Measurements from ENCODE around the gene ATOSA. TPM values are rescaled to one million over a fixed set of nuclear protein-coding genes. Genes with fewer than 3 reads are reported as not detected.

The ATOSA gene
- polyA plus RNA-seq, 1 experiment, result 23.9 TPM

- no peaks in the 10 kb centered on the region; the same call in 1 of the 2 replicates for H3K9me3 ChIP-seq (ENCODE audit: control insufficient read depth, insufficient read depth, low read length)
- H3K27me3 ChIP-seq (ENCODE audit: control insufficient read depth, insufficient read depth, low read length), result no peaks in the 10 kb centered on the region
- TF ChIP-seq, protein P1, sequence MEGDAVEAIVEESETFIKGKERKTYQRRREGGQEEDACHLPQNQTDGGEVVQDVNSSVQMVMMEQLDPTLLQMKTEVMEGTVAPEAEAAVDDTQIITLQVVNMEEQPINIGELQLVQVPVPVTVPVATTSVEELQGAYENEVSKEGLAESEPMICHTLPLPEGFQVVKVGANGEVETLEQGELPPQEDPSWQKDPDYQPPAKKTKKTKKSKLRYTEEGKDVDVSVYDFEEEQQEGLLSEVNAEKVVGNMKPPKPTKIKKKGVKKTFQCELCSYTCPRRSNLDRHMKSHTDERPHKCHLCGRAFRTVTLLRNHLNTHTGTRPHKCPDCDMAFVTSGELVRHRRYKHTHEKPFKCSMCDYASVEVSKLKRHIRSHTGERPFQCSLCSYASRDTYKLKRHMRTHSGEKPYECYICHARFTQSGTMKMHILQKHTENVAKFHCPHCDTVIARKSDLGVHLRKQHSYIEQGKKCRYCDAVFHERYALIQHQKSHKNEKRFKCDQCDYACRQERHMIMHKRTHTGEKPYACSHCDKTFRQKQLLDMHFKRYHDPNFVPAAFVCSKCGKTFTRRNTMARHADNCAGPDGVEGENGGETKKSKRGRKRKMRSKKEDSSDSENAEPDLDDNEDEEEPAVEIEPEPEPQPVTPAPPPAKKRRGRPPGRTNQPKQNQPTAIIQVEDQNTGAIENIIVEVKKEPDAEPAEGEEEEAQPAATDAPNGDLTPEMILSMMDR (IDR thresholded peaks at IDR 0.05; ENCODE audit: low read depth, low read length), result no peak
- H3K27ac ChIP-seq (ENCODE audit: low read depth, low read length), result no peak overlapping the region
- ChIA-PET CTCF (interaction anchor here (0.6 kb wide), 1 partner anchor 271 kb away, joined by 3 read pairs; no protein-coding TSS in a partner anchor), POLR2A (interaction anchor here (0.6 kb wide), 1 partner anchor 937 kb away, joined by 4 read pairs; no protein-coding TSS in a partner anchor)
- no peak overlapping the region for H3K4me3 ChIP-seq (ENCODE audit: low read depth, low read length)
- no peak for DNase-seq (ENCODE audit: low read depth, low spot score)
Observed at GRCh38 chr15:52674831-52675230, 4.4 kb downstream of the ATOSA start.

DNA sequence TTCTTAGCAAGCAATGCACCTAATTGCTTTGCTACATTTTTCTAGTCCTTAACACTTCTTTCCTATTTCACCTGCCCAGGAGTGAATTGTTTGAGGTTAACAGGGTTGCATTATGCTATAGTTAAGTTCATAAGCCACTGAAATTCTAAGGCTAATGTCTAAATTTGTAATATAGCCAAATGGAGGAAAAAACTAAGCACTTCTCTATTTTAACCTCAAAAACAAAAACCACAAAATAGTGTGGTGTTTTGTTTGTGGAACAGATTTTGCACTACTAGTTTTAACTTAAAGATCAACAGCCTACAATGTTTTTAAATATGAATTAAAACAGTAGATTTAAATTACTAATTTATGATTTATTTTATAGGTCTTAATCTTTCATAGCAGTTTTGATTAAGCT, 5.5 kb downstream of the ATOSA start:
- H3K27me3 ChIP-seq (ENCODE audit: control insufficient read depth, insufficient read depth, low read length), result no peaks in the 10 kb centered on the region
- H3K9me3 ChIP-seq (ENCODE audit: control insufficient read depth, insufficient read depth, low read length), result no peaks in the 10 kb centered on the region; the same call in 1 of the 2 replicates
- TF ChIP-seq, protein P1 (IDR thresholded peaks at IDR 0.05; ENCODE audit: low read depth, low read length), result no peak
- no peak for DNase-seq (ENCODE audit: low read depth, low spot score)
- ChIA-PET CTCF (no interaction called here), POLR2A (no interaction called here)
- H3K4me3 ChIP-seq (ENCODE audit: low read depth, low read length), result no peak overlapping the region
- no peak overlapping the region for H3K27ac ChIP-seq (ENCODE audit: low read depth, low read length)

- DNase-seq (ENCODE audit: low read depth, low spot score), result no peak
- Histone ChIP-seq H3K27me3 (ENCODE audit: control insufficient read depth, insufficient read depth, low read length) (no peaks in the 10 kb centered on the region), H3K27ac (ENCODE audit: low read depth, low read length) (no peak overlapping the region), H3K4me3 (ENCODE audit: low read depth, low read length) (no peak overlapping the region), H3K9me3 (ENCODE audit: control insufficient read depth, insufficient read depth, low read length) (no peaks in the 10 kb centered on the region)
- CTCF ChIA-PET, result no interaction called here
- TF ChIP-seq, protein P1 (IDR thresholded peaks at IDR 0.05; ENCODE audit: low read depth, low read length), result no peak
- POLR2A ChIA-PET, result no interaction called here
Observed at GRCh38 chr15:52673312-52673711, 5.9 kb downstream of the ATOSA start.

DNA sequence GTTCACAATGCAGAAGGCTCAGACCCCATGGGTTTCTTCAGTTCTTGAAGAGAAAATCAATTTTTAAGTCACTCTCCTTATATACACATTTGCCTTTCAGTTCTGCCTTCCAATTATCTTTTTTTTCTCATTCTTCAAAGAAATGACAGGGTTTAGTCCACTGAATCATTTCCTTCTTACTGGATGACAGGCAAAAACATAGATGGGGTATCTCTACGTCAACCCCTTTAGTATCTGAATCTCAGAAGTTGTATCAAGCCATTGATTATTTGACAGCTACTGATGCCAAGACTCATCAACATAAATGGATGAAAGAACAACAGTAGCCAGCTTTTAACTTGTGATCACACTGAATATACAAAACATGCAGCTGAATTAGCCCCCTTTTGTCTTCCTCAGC, 6.5 kb downstream of the ATOSA start:
- ChIA-PET POLR2A (no interaction called here), CTCF (no interaction called here)
- H3K9me3 ChIP-seq (ENCODE audit: control insufficient read depth, insufficient read depth, low read length), result no peaks in the 10 kb centered on the region
- no peaks in the 10 kb centered on the region for H3K27me3 ChIP-seq (ENCODE audit: control insufficient read depth, insufficient read depth, low read length)
- no peak overlapping the region for H3K27ac ChIP-seq (ENCODE audit: low read depth, low read length)
- no peak overlapping the region for H3K4me3 ChIP-seq (ENCODE audit: low read depth, low read length)
- DNase-seq (ENCODE audit: low read depth, low spot score), result no peak
- TF ChIP-seq, protein P1 (IDR thresholded peaks at IDR 0.05; ENCODE audit: low read depth, low read length), result no peak

DNA sequence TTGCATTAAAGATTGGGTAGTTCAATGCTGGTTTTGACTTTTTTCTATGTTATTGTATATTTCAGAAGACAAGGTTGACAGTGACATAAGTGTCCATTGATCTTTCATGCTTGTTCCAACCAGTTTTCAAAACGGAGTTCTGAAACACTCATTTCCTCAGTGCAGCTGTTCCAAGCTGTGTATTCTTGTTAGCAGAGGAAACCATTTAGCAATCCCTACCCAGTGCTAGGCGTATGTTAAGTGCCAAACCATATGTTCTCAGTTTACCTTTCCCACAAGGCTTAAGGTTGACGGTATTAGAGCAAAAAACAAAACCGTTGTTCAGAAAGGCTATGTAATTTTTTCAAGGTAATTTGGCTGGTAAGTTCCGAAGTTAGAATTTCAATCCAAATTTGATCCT, 9.1 kb downstream of the ATOSA start:
- H3K27me3 ChIP-seq (ENCODE audit: control insufficient read depth, insufficient read depth, low read length), result no peaks in the 10 kb centered on the region
- POLR2A ChIA-PET, result no interaction called here
- no peak overlapping the region for H3K27ac ChIP-seq (ENCODE audit: low read depth, low read length)
- CTCF ChIA-PET, result no interaction called here
- no peak for DNase-seq (ENCODE audit: low read depth, low spot score)
- H3K4me3 ChIP-seq (ENCODE audit: low read depth, low read length), result no peak overlapping the region
- TF ChIP-seq, protein P1 (IDR thresholded peaks at IDR 0.05; ENCODE audit: low read depth, low read length), result no peak
- no peaks in the 10 kb centered on the region for H3K9me3 ChIP-seq (ENCODE audit: control insufficient read depth, insufficient read depth, low read length)
